ENCODE data around the gene SLC18A3. TPM values are rescaled to one million over a fixed set of nuclear protein-coding genes. Genes with fewer than 3 reads are reported as not detected.

SLC18A3 gene
- total RNA-seq, 1 experiment from 2014 or later: 0.30 TPM

GRCh38 chr10:49619613-49620012, 9.5 kb downstream of the SLC18A3 start:
- CTCF ChIA-PET: no interaction called here
- DNase-seq (ENCODE audit: low spot score): no peak
- intact Hi-C loops (cut with micrococcal nuclease; ENCODE audit: unreplicated experiment): no loop called here

GRCh38 chr10:49620286-49620810, 10.2 kb downstream of the SLC18A3 start:
- no peaks in the 10 kb centered on the region for H3K9me3 ChIP-seq (ENCODE audit: low read depth, low read length, poor library complexity, severe bottlenecking)
- ChIA-PET CTCF (no interaction called here), POLR2A (ENCODE audit: low non-redundant PET) (no interaction called here)
- no peak overlapping the region for H3K4me3 ChIP-seq (ENCODE audit: low read depth, low read length, poor library complexity, severe bottlenecking)
- no peak overlapping the region for H3K27ac ChIP-seq (ENCODE audit: low read depth, low read length, poor library complexity, severe bottlenecking)
- peaks cover 26% of the 10 kb centered on the region for H3K27me3 ChIP-seq (replicated peaks; ENCODE audit: insufficient read depth, low read depth, low read length, poor library complexity)
- DNase-seq (ENCODE audit: low spot score): no peak
- no peak for TF ChIP-seq EZH2 (IDR thresholded peaks at IDR 0.05; ENCODE audit: borderline replicate concordance, low read depth, low read length, poor library complexity, severe bottlenecking)
- TF ChIP-seq, protein P1, sequence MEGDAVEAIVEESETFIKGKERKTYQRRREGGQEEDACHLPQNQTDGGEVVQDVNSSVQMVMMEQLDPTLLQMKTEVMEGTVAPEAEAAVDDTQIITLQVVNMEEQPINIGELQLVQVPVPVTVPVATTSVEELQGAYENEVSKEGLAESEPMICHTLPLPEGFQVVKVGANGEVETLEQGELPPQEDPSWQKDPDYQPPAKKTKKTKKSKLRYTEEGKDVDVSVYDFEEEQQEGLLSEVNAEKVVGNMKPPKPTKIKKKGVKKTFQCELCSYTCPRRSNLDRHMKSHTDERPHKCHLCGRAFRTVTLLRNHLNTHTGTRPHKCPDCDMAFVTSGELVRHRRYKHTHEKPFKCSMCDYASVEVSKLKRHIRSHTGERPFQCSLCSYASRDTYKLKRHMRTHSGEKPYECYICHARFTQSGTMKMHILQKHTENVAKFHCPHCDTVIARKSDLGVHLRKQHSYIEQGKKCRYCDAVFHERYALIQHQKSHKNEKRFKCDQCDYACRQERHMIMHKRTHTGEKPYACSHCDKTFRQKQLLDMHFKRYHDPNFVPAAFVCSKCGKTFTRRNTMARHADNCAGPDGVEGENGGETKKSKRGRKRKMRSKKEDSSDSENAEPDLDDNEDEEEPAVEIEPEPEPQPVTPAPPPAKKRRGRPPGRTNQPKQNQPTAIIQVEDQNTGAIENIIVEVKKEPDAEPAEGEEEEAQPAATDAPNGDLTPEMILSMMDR (conservative IDR thresholded peaks at IDR 0.05; ENCODE audit: low read depth, low read length): no peak
- no peaks in the 10 kb centered on the region for H3K4me1 ChIP-seq (ENCODE audit: insufficient read depth, low read length, poor library complexity, severe bottlenecking)
- no peaks in the 10 kb centered on the region for H3K36me3 ChIP-seq (ENCODE audit: insufficient read depth, low read length, poor library complexity, severe bottlenecking)
- intact Hi-C loops (cut with micrococcal nuclease; ENCODE audit: unreplicated experiment): no loop called here
- no TSS peak for BruUV-seq (replicated peaks)

More at GRCh38 chr10:49619613-49620012, 9.5 kb downstream of the SLC18A3 start:
- Histone ChIP-seq H3K36me3 (ENCODE audit: insufficient read depth, low read length, poor library complexity, severe bottlenecking) (no peaks in the 10 kb centered on the region), H3K4me1 (ENCODE audit: insufficient read depth, low read length, poor library complexity, severe bottlenecking) (no peaks in the 10 kb centered on the region), H3K27ac (ENCODE audit: low read depth, low read length, poor library complexity, severe bottlenecking) (no peak overlapping the region), H3K27me3 (replicated peaks; ENCODE audit: insufficient read depth, low read depth, low read length, poor library complexity) (peaks cover 33% of the 10 kb centered on the region), H3K9me3 (ENCODE audit: low read depth, low read length, poor library complexity, severe bottlenecking) (no peaks in the 10 kb centered on the region), H3K4me3 (ENCODE audit: low read depth, low read length, poor library complexity, severe bottlenecking) (no peak overlapping the region)
- BruUV-seq (replicated peaks): no TSS peak
- POLR2A ChIA-PET (ENCODE audit: low non-redundant PET): no interaction called here
- no peak for TF ChIP-seq EZH2 (IDR thresholded peaks at IDR 0.05; ENCODE audit: borderline replicate concordance, low read depth, low read length, poor library complexity, severe bottlenecking)
- TF ChIP-seq, protein P1 (conservative IDR thresholded peaks at IDR 0.05; ENCODE audit: low read depth, low read length): 0 out of 2 replicates have a peak, but pooled peaks have one; percentile 9

- DNase-seq (ENCODE audit: low spot score): no peak
- no peaks in the 10 kb centered on the region for H3K36me3 ChIP-seq (ENCODE audit: insufficient read depth, low read length, poor library complexity, severe bottlenecking)
- no peaks in the 10 kb centered on the region for H3K9me3 ChIP-seq (ENCODE audit: low read depth, low read length, poor library complexity, severe bottlenecking)
- H3K4me1 ChIP-seq (ENCODE audit: insufficient read depth, low read length, poor library complexity, severe bottlenecking): no peaks in the 10 kb centered on the region
- no peak overlapping the region for H3K27ac ChIP-seq (ENCODE audit: low read depth, low read length, poor library complexity, severe bottlenecking)
- BruUV-seq (replicated peaks): no TSS peak
- CTCF ChIA-PET: no interaction called here
- intact Hi-C loops (cut with micrococcal nuclease; ENCODE audit: unreplicated experiment): no loop called here
- H3K27me3 ChIP-seq (replicated peaks; ENCODE audit: insufficient read depth, low read depth, low read length, poor library complexity): peaks cover 20% of the 10 kb centered on the region
- no peak overlapping the region for H3K4me3 ChIP-seq (ENCODE audit: low read depth, low read length, poor library complexity, severe bottlenecking)
- TF ChIP-seq, protein P1 (conservative IDR thresholded peaks at IDR 0.05; ENCODE audit: low read depth, low read length): no peak
- no peak for TF ChIP-seq EZH2 (IDR thresholded peaks at IDR 0.05; ENCODE audit: borderline replicate concordance, low read depth, low read length, poor library complexity, severe bottlenecking)
- POLR2A ChIA-PET (ENCODE audit: low non-redundant PET): no interaction called here
Observed at GRCh38 chr10:49620841-49621378, 10.8 kb downstream of the SLC18A3 start.

Data from A673 (cell line).